ENCODE measurements around the gene ACAD10.

DNA sequence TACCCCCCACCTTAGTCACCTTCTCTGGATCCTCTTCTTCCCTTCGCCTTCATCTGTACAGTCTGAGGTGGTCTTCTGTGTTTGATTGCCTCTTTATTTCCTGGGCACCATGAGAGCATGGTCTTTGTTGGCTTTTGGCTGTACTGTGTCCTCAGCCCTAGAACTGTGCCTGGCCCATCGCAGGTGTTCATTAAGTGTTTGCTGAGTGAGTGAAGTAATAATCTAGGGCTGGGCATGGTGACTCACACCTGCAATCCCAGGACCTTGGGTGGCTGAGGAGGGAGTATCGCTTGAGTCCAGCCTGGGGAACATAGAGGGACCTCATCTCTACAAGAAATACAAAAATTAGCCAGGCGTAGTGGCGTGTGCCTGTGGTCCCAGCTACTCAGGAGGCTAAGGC, 94.8 kb downstream of the ACAD10 start:
- TF ChIP-seq, protein P1, sequence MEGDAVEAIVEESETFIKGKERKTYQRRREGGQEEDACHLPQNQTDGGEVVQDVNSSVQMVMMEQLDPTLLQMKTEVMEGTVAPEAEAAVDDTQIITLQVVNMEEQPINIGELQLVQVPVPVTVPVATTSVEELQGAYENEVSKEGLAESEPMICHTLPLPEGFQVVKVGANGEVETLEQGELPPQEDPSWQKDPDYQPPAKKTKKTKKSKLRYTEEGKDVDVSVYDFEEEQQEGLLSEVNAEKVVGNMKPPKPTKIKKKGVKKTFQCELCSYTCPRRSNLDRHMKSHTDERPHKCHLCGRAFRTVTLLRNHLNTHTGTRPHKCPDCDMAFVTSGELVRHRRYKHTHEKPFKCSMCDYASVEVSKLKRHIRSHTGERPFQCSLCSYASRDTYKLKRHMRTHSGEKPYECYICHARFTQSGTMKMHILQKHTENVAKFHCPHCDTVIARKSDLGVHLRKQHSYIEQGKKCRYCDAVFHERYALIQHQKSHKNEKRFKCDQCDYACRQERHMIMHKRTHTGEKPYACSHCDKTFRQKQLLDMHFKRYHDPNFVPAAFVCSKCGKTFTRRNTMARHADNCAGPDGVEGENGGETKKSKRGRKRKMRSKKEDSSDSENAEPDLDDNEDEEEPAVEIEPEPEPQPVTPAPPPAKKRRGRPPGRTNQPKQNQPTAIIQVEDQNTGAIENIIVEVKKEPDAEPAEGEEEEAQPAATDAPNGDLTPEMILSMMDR (IDR thresholded peaks at IDR 0.05): no peak
- no peak for TF ChIP-seq POLR2A (IDR thresholded peaks at IDR 0.05)
